Endodermal cell (in vitro differentiated cells): ENCODE data around the gene TATDN2. TPM values are rescaled to one million over a fixed set of nuclear protein-coding genes. Genes with fewer than 3 reads are reported as not detected.

Source experiments
- DNase-seq: peaks from one replicate; pipeline ENCODE4 v3.0.0-alpha.2; 2017
- H3K27ac ChIP-seq: 2 replicates; pipeline ENCODE4 v1.5.1; 2013; ENCODE audit warnings: mild to moderate bottlenecking, low read depth, low read length, moderate library complexity
- H3K27me3 ChIP-seq: 2 replicates; pipeline ENCODE4 v1.6.1; 2013; ENCODE audit warnings: mild to moderate bottlenecking, low read length, moderate library complexity; ENCODE audit not compliant: insufficient read depth, control insufficient read depth, poor library complexity, severe bottlenecking
- H3K36me3 ChIP-seq: 2 replicates; pipeline ENCODE4 v1.7.0; 2013; ENCODE audit warnings: mild to moderate bottlenecking, low read length, moderate library complexity; ENCODE audit not compliant: control insufficient read depth, insufficient read depth
- H3K4me1 ChIP-seq: one replicate; pipeline ENCODE4 v1.7.0; 2013; ENCODE audit warnings: low read length; ENCODE audit not compliant: control insufficient read depth, insufficient read depth
- H3K4me3 ChIP-seq: 2 replicates; pipeline ENCODE4 v1.5.1; 2013; ENCODE audit warnings: mild to moderate bottlenecking, low read length, moderate library complexity
- H3K9ac ChIP-seq: 2 replicates; pipeline ENCODE4 v1.6.1; 2013; ENCODE audit warnings: mild to moderate bottlenecking, low read length, moderate library complexity; ENCODE audit not compliant: poor library complexity, severe bottlenecking; ENCODE audit errors: extremely low read depth
- H3K9me3 ChIP-seq: 2 replicates; pipeline ENCODE4 v1.6.1; 2013; ENCODE audit warnings: mild to moderate bottlenecking, low read length, moderate library complexity; ENCODE audit not compliant: control insufficient read depth
- H3K27ac Mint-ChIP-seq: 2 replicates; pipeline ENCODE4 v1.8.0; 2020; ENCODE audit warnings: mixed read lengths
- H3K27me3 Mint-ChIP-seq: 2 replicates; pipeline ENCODE4 v1.8.0; 2021; ENCODE audit warnings: mild to moderate bottlenecking, mixed read lengths; ENCODE audit not compliant: insufficient read depth
- H3K36me3 Mint-ChIP-seq: 2 replicates; pipeline ENCODE4 v1.8.0; 2020; ENCODE audit warnings: low read depth, mixed read lengths
- H3K4me1 Mint-ChIP-seq: 2 replicates; pipeline ENCODE4 v1.8.0; 2020; ENCODE audit warnings: mixed read lengths
- H3K4me3 Mint-ChIP-seq: 2 replicates; pipeline ENCODE4 v1.8.0; 2020; ENCODE audit warnings: mild to moderate bottlenecking, moderate library complexity, mixed read lengths
- H3K9me3 Mint-ChIP-seq: 2 replicates; pipeline ENCODE4 v1.8.0; 2020; ENCODE audit warnings: mild to moderate bottlenecking, mixed read lengths
- WGBS, 2 experiments: methylation state at CpG; one replicate each; pipeline versions ENCODE4 v1.1.5 to v1.1.7; 2013; ENCODE audit warnings: missing lambda C conversion rate in 2 of 2, mixed read lengths in 1 of 2; ENCODE audit not compliant: insufficient coverage in 1 of 2, insufficient read length in 1 of 2; 5-methylcytosine and 5-hydroxymethylcytosine counted together
- total RNA-seq, 2 donors: library from RNA; stranded (reverse); fragmentation: NEBNext Ultra II Directional in 1 of 2; extraction: Animal tissue kit (Norgen Biotek cat#: 25700) in 1 of 2; gene quantifications; 2 replicates in 1 of 2; 3 replicates in 1 of 2; pipeline ENCODE4 v1.2.1, GENCODE V29; 2021
- TF ChIP-seq, protein P1 (sequence below): fragments of 200-600 bp; sonication (generic); conservative IDR thresholded peaks from 2 replicates; pipeline ENCODE4 v1.5.0; 2021; ENCODE audit warnings: antibody characterized with exemption, mild to moderate bottlenecking

Gene TATDN2
- total RNA-seq, 2 donors from 2014 or later, result 34.0 to 34.1 TPM

DNA sequence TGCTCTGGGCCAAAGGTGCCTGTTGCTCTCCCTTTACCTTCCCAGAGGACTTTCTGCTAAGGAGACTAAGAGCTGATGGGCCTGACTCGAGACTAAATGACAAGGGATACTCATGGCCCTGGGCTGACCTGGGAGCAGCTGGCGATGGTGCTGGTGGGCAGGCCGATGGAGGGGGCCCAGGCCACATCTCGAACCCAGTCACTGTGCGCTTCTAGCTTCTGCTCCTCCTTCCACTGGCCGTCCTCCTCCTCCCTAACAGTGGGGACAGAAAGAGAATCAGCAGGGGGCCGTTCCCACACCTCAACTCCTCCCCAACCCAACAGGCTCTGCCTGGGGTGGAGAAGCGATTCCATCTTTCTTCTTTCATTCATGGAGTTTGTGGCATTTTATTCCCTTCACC is 56.6 kb downstream of the TATDN2 start:
- Mint-ChIP-seq H3K36me3 (peaks cover 86% of the 10 kb centered on the region), H3K9me3 (no peaks in the 10 kb centered on the region), H3K27me3 (no peaks in the 10 kb centered on the region), H3K4me1 (no peaks in the 10 kb centered on the region), H3K27ac (peak overlapping the region; percentile 30), H3K4me3 (no peak overlapping the region)
- no peak overlapping the region for H3K27ac ChIP-seq
- no peaks in the 10 kb centered on the region for H3K27me3 ChIP-seq
- WGBS, 2 experiments, result 90 to 94% methylated on average over 2 to 8 of the region's 8 CpGs
- no peak overlapping the region for H3K9ac ChIP-seq
- no peaks in the 10 kb centered on the region for H3K4me1 ChIP-seq
- peaks cover 99% of the 10 kb centered on the region for H3K36me3 ChIP-seq
- H3K4me3 ChIP-seq, result no peak overlapping the region
- peak; percentile 27 for DNase-seq
- TF ChIP-seq, protein P1, sequence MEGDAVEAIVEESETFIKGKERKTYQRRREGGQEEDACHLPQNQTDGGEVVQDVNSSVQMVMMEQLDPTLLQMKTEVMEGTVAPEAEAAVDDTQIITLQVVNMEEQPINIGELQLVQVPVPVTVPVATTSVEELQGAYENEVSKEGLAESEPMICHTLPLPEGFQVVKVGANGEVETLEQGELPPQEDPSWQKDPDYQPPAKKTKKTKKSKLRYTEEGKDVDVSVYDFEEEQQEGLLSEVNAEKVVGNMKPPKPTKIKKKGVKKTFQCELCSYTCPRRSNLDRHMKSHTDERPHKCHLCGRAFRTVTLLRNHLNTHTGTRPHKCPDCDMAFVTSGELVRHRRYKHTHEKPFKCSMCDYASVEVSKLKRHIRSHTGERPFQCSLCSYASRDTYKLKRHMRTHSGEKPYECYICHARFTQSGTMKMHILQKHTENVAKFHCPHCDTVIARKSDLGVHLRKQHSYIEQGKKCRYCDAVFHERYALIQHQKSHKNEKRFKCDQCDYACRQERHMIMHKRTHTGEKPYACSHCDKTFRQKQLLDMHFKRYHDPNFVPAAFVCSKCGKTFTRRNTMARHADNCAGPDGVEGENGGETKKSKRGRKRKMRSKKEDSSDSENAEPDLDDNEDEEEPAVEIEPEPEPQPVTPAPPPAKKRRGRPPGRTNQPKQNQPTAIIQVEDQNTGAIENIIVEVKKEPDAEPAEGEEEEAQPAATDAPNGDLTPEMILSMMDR, result no peak
- no peaks in the 10 kb centered on the region for H3K9me3 ChIP-seq

- no peaks in the 10 kb centered on the region for H3K27me3 Mint-ChIP-seq
- no peak overlapping the region for H3K4me3 ChIP-seq
- no peaks in the 10 kb centered on the region for H3K4me1 ChIP-seq
- H3K27ac ChIP-seq, result no peak overlapping the region
- H3K9me3 Mint-ChIP-seq, result no peaks in the 10 kb centered on the region
- DNase-seq, result no peak
- 90 to 94% methylated on average over 3 to 4 of the region's 4 CpGs for WGBS, 2 experiments
- H3K4me3 Mint-ChIP-seq, result no peak overlapping the region
- peaks cover 98% of the 10 kb centered on the region for H3K36me3 ChIP-seq
- H3K27me3 ChIP-seq, result no peaks in the 10 kb centered on the region
- no peak overlapping the region for H3K9ac ChIP-seq
- peaks cover 90% of the 10 kb centered on the region for H3K36me3 Mint-ChIP-seq
- TF ChIP-seq, protein P1, result no peak
- H3K4me1 Mint-ChIP-seq, result no peaks in the 10 kb centered on the region
- peak overlapping the region; percentile 30 for H3K27ac Mint-ChIP-seq
- H3K9me3 ChIP-seq, result no peaks in the 10 kb centered on the region
These were observed 57.2 kb downstream of the TATDN2 start for GRCh38 chr3:10305331-10305902.

DNA sequence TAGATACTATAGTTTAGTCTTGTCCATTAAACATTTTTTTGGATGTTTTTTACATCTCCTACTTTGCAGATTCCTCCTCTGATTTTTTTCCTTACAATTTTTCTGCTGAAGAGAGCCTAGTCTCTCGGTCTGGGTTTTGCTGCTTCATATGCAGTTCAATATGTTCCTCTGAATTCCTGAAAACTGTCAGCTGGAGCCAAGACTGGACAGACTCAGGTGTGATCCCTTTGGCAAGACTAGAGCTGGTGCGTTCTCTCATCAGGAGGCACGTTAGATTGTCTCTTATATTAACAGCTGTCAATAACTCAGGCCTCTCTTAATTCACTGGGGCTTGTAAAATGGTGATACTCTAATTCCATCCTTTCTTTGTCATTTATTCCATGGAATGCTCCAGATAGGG is 57.9 kb downstream of the TATDN2 start:
- Mint-ChIP-seq H3K27me3 (no peaks in the 10 kb centered on the region), H3K4me1 (no peaks in the 10 kb centered on the region), H3K9me3 (no peaks in the 10 kb centered on the region), H3K4me3 (no peak overlapping the region), H3K27ac (no peak overlapping the region), H3K36me3 (peaks cover 91% of the 10 kb centered on the region)
- Histone ChIP-seq H3K27ac (no peak overlapping the region), H3K9me3 (no peaks in the 10 kb centered on the region), H3K27me3 (no peaks in the 10 kb centered on the region), H3K9ac (no peak overlapping the region), H3K4me3 (no peak overlapping the region), H3K36me3 (peaks cover 98% of the 10 kb centered on the region), H3K4me1 (no peaks in the 10 kb centered on the region)
- TF ChIP-seq, protein P1, result no peak
- WGBS, 2 experiments, result 96 to 100% methylated on average over 3 of the region's 3 CpGs
- no peak for DNase-seq
